ENCODE data around the gene BCAS3. TPM values are rescaled to one million over a fixed set of nuclear protein-coding genes. Genes with fewer than 3 reads are reported as not detected.

BCAS3 gene
- total and polyA plus RNA-seq, 2 donors (not counting 1 experiment from before 2014, with no cell fraction given): 13.9 to 73.4 TPM

DNA sequence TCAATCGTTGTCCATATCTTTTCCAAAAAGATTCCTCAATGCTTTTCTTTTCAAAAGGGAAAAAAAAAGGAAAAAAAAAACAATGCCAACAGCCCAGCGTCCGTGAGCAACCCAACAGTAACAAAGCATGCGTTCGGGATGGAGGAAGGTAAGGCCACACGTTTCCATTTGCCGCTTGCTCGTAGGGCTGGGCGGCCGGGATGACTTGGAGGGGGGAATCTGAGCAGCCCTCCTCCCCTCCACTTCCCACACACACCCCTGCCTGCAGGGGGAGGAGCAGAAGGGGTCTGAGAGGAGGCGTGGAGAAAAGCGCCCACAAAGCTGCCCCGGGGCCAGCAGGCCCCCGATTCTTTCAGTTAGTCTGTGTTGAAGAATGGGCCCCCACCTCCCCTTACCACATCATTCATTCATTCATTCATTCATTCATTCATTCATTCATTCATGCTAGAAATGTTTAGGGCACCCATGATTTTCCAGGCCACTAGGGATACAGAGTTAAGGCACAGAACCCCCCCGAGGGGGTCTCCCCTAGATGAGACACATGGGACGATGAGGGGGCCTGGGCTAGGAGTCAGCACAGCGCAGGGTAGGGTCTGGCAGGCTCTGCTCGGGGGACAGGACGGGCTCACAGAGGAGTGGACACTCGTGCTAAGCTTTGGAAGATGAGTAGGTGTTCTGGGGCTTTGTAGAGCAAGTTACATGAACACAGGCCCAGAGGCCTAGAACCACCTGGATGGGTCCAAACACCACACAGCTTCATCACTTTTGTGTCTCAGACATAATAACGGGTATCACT, 711.1 kb downstream of the BCAS3 start:
- Mint-ChIP-seq H3K27me3 (peaks cover 18% of the 10 kb centered on the region), H3K9me3 (ENCODE audit: insufficient read depth) (no peaks in the 10 kb centered on the region), H3K4me1 (peaks cover 5% of the 10 kb centered on the region), H3K4me3 (no peak overlapping the region), H3K27ac (no peak overlapping the region)
- Histone ChIP-seq H3K79me2 (ENCODE audit: control insufficient read depth, insufficient read depth, low read length) (no peaks in the 10 kb centered on the region), H3K4me3 (ENCODE audit: control extremely low read depth in 1 of 5, extremely low read depth in 1 of 5, insufficient read depth in 1 of 5, low read depth in 2 of 5, low read length in 4 of 5) (no peak overlapping the region), H4K20me1 (ENCODE audit: control insufficient read depth, insufficient read depth, low read length, poor library complexity, severe bottlenecking) (no peaks in the 10 kb centered on the region), H3K4me2 (replicated peaks; ENCODE audit: low read depth, low read length, poor library complexity, severe bottlenecking) (no peak overlapping the region), H3K27me3 (replicated peaks in 1 of 4; ENCODE audit: control extremely low read depth in 1 of 4, control insufficient read depth in 3 of 4, insufficient read depth in 4 of 4, low read length in 3 of 4) (peaks cover 0 to 21% (median 0%) of the 10 kb centered on the region in 4 experiments), H3K9me3 (ENCODE audit: control extremely low read depth in 1 of 3, control insufficient read depth in 2 of 3, insufficient read depth in 1 of 3, low read length in 2 of 3) (no peaks in the 10 kb centered on the region), H2AFZ (ENCODE audit: insufficient read depth, low read depth, low read length, poor library complexity, severe bottlenecking) (no peak overlapping the region), H3K36me3 (replicated peaks in 1 of 2; ENCODE audit: control extremely low read depth in 1 of 2, control insufficient read depth in 1 of 2, extremely low read depth in 1 of 2, insufficient read depth in 2 of 2, low read length in 1 of 2) (no peaks in the 10 kb centered on the region), H3K27ac (ENCODE audit: low read length in 2 of 2) (no peak overlapping the region), H3K9ac (ENCODE audit: low read length) (no peak overlapping the region), H3K4me1 (ENCODE audit: control insufficient read depth in 2 of 2, insufficient read depth in 2 of 2, low read length in 2 of 2) (peaks cover 3 to 4% of the 10 kb centered on the region in 2 donors)
- no peak for DNase-seq
- ChIA-PET POLR2A (no interaction called here), CTCF (interaction anchor here (0.7 kb wide), 2 partner anchors 417 to 668 kb away, joined by 3 to 4 read pairs; no protein-coding TSS in a partner anchor)
- TF ChIP-seq, protein P1, sequence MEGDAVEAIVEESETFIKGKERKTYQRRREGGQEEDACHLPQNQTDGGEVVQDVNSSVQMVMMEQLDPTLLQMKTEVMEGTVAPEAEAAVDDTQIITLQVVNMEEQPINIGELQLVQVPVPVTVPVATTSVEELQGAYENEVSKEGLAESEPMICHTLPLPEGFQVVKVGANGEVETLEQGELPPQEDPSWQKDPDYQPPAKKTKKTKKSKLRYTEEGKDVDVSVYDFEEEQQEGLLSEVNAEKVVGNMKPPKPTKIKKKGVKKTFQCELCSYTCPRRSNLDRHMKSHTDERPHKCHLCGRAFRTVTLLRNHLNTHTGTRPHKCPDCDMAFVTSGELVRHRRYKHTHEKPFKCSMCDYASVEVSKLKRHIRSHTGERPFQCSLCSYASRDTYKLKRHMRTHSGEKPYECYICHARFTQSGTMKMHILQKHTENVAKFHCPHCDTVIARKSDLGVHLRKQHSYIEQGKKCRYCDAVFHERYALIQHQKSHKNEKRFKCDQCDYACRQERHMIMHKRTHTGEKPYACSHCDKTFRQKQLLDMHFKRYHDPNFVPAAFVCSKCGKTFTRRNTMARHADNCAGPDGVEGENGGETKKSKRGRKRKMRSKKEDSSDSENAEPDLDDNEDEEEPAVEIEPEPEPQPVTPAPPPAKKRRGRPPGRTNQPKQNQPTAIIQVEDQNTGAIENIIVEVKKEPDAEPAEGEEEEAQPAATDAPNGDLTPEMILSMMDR (IDR thresholded peaks at IDR 0.05): no peak
- TF ChIP-seq EZH2 (IDR thresholded peaks at IDR 0.05; ENCODE audit: borderline replicate concordance, insufficient read depth, low read depth, low read length, poor library complexity, severe bottlenecking): no peak
- intact Hi-C loops (cut with micrococcal nuclease): no loop called here
- ATAC-seq (ENCODE audit: low read depth): no peak
- WGBS (ENCODE audit: insufficient coverage): 96% methylated on average over 13 of the region's 21 CpGs
